GM12873 (cell line): ENCODE data around the gene KRTAP5-5.

Source experiments
- CTCF ChIP-seq: IDR thresholded peaks from 2 replicates; pipeline ENCODE4 v1.5.1; 2012; ENCODE audit warnings: low read depth, mild to moderate bottlenecking, moderate library complexity, low read length, control low read depth; ENCODE audit not compliant: insufficient read depth; ENCODE audit errors: missing control alignments

Gene KRTAP5-5

GRCh38 chr11:1630271-1630670 lies 696 bp downstream of the KRTAP5-5 start:
- TF ChIP-seq CTCF = no peak

GRCh38 chr11:1631066-1631568 lies 1.5 kb downstream of the KRTAP5-5 start:
- TF ChIP-seq CTCF = no peak

- no peak for TF ChIP-seq CTCF
Observed at GRCh38 chr11:1632053-1632714, 2.6 kb downstream of the KRTAP5-5 start.

- TF ChIP-seq CTCF = no peak
Observed at GRCh38 chr11:1633864-1634263, 4.3 kb downstream of the KRTAP5-5 start.

GRCh38 chr11:1636291-1636950 lies 6.8 kb downstream of the KRTAP5-5 start:
- no peak for TF ChIP-seq CTCF

DNA sequence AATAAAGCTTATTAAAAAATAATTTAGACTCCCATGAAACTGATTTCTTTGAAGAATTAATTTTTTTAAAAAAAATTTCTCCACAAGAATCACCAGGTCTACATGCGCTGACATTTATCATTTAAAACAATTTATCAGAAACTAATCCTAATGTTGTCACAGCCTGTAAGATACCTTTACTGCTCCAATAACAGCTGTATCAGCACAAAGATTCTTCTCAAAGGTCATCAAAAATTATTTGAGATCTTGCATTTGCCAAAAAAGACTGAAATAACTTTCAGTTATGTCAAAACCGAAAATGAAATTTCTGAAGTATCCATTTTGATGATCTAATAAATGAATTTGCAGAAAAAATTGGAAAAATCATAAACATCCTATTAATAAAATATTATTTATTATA lies 8.1 kb downstream of the KRTAP5-5 start:
- no peak for TF ChIP-seq CTCF

DNA sequence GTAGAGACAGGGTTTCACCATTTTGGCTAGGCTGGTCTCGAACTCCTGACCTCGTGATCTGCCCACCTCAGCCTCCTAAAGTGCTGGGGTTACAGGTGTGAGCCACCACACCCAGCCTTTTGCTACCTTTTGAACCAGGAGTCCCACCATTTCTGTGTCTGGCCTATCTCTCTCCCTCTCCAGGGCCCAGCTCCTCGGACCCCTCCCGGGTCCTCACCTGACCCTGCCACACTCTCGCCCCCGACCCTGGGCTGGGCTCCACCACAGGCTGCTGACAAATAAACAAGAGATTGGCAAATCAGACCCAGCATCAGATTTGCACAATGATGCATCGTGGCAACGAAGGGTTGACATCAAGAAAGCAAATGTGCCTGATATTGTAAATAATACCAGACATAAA lies 8.8 kb downstream of the KRTAP5-5 start:
- TF ChIP-seq CTCF = no peak
